ENCODE measurements around the gene GTF2B.

GRCh38 chr1:88885933-88886332 is 5.4 kb downstream of the GTF2B start:
- TF ChIP-seq EP300 (IDR thresholded peaks at IDR 0.05; ENCODE audit: low read length) (no peak), GABPA (tag; conservative IDR thresholded peaks at IDR 0.05; ENCODE audit: low read depth) (no peak), SREBF1 (IDR thresholded peaks at IDR 0.05; ENCODE audit: borderline replicate concordance, low read depth, low read length) (no peak), TARDBP (IDR thresholded peaks at IDR 0.05) (no peak), RBM25 (IDR thresholded peaks at IDR 0.05; ENCODE audit: low read depth, low read length, severe bottlenecking) (no peak), AFF4 (CRISPR knock-in tag; IDR thresholded peaks at IDR 0.05) (no peak), ZBTB40 (IDR thresholded peaks at IDR 0.05) (no peak), ZBTB40 (CRISPR knock-in tag; IDR thresholded peaks at IDR 0.05) (no peak), TOE1 (IDR thresholded peaks at IDR 0.05; ENCODE audit: borderline replicate concordance) (no peak), TOE1 (CRISPR knock-in tag; IDR thresholded peaks at IDR 0.05; ENCODE audit: borderline replicate concordance, low read depth) (no peak)
- TF ChIP-seq, protein P1, sequence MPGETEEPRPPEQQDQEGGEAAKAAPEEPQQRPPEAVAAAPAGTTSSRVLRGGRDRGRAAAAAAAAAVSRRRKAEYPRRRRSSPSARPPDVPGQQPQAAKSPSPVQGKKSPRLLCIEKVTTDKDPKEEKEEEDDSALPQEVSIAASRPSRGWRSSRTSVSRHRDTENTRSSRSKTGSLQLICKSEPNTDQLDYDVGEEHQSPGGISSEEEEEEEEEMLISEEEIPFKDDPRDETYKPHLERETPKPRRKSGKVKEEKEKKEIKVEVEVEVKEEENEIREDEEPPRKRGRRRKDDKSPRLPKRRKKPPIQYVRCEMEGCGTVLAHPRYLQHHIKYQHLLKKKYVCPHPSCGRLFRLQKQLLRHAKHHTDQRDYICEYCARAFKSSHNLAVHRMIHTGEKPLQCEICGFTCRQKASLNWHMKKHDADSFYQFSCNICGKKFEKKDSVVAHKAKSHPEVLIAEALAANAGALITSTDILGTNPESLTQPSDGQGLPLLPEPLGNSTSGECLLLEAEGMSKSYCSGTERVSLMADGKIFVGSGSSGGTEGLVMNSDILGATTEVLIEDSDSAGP (CRISPR knock-in tag; IDR thresholded peaks at IDR 0.05), result no peak
- TF ChIP-seq, protein P2, sequence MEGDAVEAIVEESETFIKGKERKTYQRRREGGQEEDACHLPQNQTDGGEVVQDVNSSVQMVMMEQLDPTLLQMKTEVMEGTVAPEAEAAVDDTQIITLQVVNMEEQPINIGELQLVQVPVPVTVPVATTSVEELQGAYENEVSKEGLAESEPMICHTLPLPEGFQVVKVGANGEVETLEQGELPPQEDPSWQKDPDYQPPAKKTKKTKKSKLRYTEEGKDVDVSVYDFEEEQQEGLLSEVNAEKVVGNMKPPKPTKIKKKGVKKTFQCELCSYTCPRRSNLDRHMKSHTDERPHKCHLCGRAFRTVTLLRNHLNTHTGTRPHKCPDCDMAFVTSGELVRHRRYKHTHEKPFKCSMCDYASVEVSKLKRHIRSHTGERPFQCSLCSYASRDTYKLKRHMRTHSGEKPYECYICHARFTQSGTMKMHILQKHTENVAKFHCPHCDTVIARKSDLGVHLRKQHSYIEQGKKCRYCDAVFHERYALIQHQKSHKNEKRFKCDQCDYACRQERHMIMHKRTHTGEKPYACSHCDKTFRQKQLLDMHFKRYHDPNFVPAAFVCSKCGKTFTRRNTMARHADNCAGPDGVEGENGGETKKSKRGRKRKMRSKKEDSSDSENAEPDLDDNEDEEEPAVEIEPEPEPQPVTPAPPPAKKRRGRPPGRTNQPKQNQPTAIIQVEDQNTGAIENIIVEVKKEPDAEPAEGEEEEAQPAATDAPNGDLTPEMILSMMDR (IDR thresholded peaks at IDR 0.05 in 2 of 3, conservative IDR thresholded peaks at IDR 0.05 in 1 of 3; ENCODE audit: insufficient read depth in 2 of 3, low read depth in 1 of 3, low read length in 3 of 3), result no peak
- TF ChIP-seq, protein P3, sequence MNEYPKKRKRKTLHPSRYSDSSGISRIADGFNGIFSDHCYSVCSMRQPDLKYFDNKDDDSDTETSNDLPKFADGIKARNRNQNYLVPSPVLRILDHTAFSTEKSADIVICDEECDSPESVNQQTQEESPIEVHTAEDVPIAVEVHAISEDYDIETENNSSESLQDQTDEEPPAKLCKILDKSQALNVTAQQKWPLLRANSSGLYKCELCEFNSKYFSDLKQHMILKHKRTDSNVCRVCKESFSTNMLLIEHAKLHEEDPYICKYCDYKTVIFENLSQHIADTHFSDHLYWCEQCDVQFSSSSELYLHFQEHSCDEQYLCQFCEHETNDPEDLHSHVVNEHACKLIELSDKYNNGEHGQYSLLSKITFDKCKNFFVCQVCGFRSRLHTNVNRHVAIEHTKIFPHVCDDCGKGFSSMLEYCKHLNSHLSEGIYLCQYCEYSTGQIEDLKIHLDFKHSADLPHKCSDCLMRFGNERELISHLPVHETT (CRISPR knock-in tag; conservative IDR thresholded peaks at IDR 0.05 in 1 of 2, IDR thresholded peaks at IDR 0.05 in 1 of 2), result no peak

Measured in K562 (cell line).